GM19240 (cell line): ENCODE measurements around the gene SPOCK1.

Experiments used
- DNase-seq: peaks from one replicate; pipeline ENCODE4 v3.0.0; 2011; ENCODE audit warnings: low spot score; ENCODE audit not compliant: insufficient read length

Gene SPOCK1

GRCh38 chr5:137034213-137034612 lies 464.9 kb downstream of the SPOCK1 start:
- DNase-seq = no peak

- DNase-seq = no peak
These were observed 466.2 kb downstream of the SPOCK1 start for GRCh38 chr5:137032929-137033328.

GRCh38 chr5:137027758-137028157 lies 471.4 kb downstream of the SPOCK1 start:
- DNase-seq = no peak

GRCh38 chr5:137026296-137026695 lies 472.8 kb downstream of the SPOCK1 start:
- no peak for DNase-seq

GRCh38 chr5:137024044-137024443 lies 475.1 kb downstream of the SPOCK1 start:
- DNase-seq = no peak

DNA sequence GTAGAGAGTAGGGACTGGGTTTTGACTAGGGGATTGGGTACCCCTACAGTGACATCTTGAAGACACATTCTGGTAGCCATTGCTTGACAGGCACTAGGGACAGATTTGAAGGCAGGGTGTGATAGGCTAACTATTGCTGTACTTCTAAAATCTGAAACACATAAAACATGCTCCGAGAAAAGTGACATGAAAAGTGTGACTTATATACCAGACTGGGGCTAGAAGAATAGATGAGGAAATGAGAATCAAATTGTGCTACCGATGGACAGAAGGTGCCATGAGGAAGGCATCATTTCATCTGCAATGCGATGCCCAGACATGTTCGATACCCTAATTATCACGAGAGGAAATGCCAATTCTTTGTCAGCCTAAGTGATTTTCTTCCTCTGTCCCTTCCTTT lies 475.8 kb downstream of the SPOCK1 start:
- no peak for DNase-seq

DNA sequence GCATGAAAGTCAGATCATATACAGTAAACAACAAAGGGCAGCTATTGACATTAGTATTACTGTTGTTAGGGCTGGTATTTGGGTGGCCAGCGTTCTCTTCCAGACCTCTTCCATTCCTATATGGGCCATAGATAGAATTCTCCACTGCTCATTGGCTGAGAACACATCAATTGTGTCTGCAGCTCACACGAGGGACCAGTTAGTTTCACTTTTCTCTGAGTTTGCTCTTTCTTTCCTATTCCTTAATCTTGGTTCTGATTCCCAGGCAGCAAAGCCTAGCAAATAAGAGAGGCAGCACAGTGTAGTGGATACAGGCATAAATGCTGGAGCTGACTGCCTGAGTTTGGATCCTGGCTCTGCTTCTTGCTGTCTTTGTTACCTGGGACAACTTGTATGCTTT lies 476.4 kb downstream of the SPOCK1 start:
- no peak for DNase-seq

DNA sequence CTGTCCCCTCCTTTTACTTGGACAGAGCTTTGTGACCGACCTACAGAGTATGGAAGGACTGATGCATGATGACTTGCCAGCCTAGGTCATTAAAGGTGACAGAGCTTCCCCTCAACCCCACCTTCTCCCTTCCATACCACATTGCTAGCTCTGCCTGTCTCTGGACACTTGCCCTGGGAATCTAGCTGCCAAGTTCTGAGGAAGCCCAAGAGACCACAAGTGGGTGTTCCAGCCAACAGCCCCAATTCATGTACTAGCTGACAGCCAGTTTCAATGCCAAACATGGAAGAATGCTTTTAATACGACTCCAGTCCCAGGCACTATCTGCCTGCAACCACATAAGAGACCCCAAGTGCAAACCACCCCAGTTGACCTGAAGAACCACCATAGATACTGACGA lies 477.1 kb downstream of the SPOCK1 start:
- no peak for DNase-seq

- no peak for DNase-seq
These were observed 479.9 kb downstream of the SPOCK1 start for GRCh38 chr5:137019229-137019628.

DNA sequence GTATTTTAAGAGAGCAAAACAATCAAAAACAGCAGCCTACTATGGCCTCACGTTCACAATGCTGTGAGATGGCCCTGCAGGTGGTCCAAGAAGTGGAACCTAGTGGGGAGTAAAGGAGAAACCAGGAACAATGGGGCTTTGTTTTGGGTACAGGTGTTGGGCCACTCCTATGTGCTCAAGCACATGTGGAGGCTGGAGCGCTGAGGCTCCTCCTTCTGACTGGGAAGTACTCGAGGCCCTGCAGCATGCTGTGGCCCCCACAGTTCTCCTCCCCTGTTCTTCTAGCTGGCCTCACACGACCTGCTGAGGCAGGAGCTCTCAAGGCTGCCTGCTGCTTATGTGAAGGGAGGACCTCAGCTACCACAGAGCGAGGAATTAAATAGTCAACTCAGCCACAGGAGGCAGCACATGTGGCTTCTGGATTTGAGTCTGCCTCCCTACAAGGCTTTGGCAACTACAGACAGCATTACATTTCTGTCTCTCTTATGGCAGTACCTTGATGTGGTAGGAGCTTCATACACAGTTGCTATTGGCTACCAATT lies 482.3 kb downstream of the SPOCK1 start:
- DNase-seq = no peak

- no peak for DNase-seq
These were observed 483.5 kb downstream of the SPOCK1 start for GRCh38 chr5:137015540-137016116.

DNA sequence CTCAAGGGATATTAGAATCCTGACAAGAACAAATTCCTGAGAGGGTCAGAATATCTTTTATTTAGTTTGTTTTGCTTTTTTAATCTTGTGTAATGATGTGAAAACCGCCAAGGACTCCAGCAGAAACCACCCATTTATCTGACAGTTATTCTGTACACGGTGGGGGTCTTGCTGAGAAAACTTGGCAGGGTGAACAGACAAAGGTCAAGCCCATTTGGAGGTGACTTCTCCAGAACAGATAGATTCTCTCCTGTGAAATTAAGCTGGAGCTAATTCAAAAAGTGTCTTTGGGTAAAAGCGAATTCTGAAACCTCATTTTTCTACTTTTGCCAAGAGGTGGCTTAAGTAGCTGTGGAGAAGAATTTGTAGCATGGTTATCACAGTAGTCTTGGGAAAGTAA lies 484.4 kb downstream of the SPOCK1 start:
- DNase-seq = no peak

DNA sequence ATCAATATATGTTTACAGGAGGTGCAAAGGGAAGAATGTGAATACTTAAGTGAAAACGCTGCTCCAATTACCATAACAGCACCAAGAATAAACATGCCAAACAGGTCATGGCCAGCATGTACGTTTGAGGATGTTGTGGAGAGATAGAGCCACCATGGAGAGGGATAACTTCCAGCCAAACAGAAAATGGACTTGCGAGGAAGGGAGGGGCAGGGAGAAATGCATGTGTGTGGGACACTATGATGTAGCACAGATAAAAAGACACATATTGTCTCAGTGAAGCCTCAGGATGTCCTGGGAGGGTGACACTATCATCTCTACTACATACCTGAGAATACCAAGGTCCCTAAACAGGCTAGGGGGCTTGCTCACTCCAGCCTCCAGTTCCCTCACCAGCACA lies 488.9 kb downstream of the SPOCK1 start:
- no peak for DNase-seq

DNA sequence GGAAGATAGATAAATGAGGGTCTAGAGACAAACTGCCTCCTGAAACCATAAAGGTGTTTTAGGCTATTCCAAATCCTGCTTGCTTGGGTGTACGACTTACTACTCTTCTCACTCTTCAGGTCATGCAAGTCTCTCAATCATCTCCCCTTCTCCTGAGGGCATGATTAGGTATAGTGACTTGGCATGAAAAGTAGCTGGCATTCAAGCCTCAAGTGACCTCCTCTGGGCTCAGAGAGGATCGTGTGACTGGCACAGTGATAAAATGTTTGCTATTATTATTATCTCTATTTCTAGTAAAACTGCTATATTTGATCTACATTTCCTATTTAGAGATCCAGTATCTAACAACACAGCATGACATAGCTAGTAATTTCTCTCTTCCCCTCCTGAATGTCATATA lies 494.8 kb downstream of the SPOCK1 start:
- DNase-seq = no peak

DNA sequence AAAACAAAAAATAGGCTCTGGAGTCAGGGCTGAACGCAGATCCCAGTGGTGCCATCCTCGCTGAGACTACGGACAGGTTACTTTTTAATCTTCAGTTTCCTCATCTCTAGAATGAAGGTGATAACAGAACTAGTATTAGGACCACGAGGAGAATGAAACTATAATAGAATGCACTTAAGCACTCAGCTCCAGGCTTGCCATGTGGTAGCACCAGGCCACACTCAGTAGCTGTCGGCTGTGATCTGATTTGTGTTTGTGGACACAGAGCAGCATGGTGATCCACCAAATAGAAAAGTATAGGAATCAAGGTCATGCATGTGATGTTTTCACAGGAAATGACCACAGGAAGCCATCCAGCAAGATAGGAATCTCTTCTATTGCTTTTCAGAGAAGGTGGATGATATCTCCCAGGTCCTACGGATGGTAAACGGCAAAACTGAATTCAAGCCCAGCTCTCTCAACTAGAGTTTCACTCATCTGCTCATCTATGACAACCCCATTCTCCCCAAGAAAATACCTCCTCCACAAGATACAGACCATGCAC lies 498.0 kb downstream of the SPOCK1 start:
- DNase-seq = no peak

- no peak for DNase-seq
These were observed 499.3 kb downstream of the SPOCK1 start for GRCh38 chr5:136999787-137000186.

DNA sequence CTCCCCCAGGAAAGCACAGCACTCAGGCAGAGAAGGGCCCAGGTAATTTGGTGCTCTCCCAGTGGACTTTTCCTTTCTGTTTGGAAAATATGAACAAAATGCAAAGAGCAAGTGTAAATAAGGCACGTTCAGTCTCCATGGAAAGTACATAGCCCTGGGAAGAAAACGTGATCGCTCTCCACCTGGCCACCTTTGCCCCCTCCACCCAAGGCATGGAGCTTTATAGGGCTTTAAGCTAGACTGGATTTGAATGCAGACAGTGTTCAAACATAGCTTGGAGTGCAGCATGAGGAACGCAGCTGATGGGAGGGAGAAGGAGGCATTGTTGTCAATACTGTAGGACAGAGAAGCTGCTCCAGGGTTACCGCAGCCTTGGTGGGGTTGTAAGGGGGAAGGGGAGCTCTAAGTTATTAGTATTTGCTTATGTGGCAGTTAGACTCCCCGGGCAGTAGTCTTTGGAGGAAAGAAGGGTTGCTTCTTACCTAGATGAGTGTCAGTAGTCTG lies 500.2 kb downstream of the SPOCK1 start:
- no peak for DNase-seq

DNA sequence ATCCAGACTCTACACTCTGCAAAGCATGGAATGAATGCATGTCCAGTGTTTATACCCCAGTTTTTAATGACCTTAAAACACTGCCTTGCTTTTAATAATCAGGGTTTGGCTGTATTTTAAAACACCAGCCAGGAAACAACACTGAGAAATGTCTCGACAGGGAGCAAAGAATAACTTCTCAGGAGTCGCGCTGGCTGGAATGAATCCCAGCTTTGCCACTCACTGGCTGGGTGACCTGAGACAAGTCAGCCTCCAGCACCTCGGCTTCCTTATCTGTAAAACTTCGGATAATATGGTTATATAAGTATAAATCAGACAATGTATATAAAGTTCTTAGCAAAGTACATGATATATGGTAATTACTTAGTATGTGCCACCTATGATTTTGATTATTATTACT lies 505.0 kb downstream of the SPOCK1 start:
- no peak for DNase-seq

DNA sequence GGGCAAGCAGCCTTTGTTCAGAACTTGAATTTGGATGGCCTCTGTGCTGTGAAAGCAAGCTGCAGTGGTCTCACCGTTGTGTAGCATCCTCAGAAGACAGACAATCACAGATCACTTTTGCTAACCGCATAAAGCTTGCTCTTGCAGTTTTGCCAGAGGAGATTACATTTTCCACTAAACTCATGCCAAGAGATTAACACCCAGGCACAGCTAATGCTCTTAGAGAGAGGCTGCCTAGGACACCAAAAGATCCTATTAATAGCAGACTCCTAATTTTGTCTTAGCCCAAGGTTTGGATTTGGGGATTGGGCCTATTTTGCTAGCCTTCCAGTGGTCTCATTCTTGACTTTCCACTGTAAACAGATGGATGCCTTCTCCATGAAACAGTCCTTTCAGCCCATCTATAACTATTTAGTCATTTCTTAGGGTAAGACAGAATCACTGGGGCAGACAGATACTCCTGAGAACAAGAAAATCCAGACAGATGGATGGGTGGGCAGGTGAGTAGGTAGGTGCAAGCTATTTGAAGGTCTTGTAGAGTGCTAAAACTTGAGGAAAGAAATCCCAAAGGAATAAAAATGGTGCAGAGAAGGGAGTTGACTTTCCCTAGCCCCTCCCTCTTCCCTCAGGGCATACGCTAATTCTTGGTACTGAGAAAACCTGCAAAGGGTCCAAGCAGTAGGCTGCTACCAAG lies 506.2 kb downstream of the SPOCK1 start:
- no peak for DNase-seq

DNA sequence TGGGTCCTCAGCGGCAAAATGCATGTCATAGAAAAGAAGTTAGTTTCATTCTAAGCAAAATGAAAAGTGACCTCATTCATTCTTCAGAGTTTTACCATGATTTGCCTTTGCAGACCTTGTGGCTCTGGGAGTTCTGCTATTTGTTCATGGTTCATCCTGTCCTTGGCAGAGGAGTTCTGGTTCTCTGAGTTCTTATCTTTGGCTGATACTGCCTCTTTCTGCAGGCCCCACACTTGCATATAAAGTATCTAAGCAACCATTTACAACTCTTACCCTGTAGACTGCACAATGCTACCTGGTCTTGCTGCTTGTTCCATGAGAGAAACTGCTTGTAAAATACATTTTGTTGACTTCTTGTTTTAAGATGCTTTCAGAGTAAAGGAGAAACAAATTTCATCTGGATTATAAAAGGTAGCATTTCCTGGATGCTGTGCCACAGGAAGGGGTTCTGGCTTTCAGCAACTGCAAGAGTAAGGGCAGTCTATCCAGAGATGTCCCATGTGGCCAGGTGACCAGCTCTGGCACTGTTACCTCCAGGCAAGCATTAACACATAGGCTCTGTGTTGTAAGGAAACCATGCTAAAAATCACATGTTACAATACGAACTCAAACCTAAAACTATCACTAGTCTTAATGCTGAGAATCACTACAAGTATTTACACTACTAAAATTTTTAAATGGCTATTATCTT lies 513.2 kb downstream of the SPOCK1 start:
- DNase-seq = no peak

DNA sequence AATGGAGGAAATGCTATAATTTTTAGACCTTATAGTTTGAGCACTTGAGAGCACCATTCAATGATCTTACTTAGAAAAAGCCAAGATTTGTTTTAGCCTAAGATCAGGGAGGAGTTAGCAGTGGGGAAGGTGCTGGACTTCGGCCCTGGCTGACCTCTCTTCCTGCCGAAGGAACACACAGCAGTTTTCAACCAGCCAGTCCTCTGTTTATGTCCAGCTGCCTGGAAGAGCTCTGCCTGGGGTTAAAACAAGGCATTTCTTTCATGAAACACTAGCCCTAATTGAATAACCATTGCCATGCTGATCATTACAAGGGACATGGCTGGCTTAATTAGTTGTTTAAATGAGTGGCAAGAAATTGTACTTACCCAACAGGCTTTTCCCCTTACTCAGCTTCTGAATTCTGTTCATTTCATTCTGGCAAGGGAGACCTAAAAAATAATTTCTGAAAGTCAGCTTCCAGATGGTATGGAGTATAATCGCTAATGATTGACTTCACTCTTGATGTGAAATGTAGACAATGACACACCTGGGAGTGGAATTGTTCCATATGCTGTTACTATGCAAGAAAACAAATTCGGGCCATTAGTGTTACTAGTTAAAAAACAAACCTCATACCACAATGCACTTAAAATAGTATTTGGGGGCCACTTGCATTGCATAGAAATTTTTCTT lies 514.2 kb downstream of the SPOCK1 start:
- DNase-seq = no peak

DNA sequence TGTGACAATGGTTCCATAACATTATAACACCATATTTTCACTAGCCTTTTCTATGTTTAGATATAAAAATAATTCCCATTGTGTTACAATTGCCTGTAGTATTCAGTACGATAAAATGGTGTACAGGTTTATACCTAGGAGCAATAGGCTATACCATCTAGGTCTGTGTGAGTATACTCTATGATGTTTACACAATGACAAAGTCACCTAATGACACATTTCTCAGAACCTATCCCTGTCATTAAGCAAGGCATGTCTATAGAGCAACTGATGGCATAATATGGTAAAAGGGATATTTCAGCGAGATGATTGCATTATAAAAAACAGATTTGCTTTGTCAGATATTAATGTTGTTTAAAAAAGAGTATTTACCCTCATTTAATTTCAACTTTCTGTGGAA lies 517.2 kb downstream of the SPOCK1 start:
- DNase-seq = no peak
